ENCODE results near the gene ATP2A2. TPM values are rescaled to one million over a fixed set of nuclear protein-coding genes. Genes with fewer than 3 reads are reported as not detected.
A peak's percentile ranks its signal among the peaks of the same experiment; 100 is the strongest.

Gene ATP2A2
- total RNA-seq (100 to 1,000 TPM; 129 to 272 TPM), polyA plus RNA-seq (ENCODE audit: insufficient read length in 2 of 2) (100 to 1,000 TPM; 254 to 304 TPM)
- long read RNA-seq, donor 1, full-length matches to known transcripts: 12 of 84 reads
- long read RNA-seq, donor 1, partial matches to known transcripts: 67 of 84 reads
- long read RNA-seq, donor 1, other reads (novel, unspliced or antisense): 5 of 84 reads
- long read RNA-seq, donor 2, full-length matches to known transcripts: 5 of 28 reads
- long read RNA-seq, donor 2, partial matches to known transcripts: 23 of 28 reads
- long read RNA-seq, donor 2, other reads (novel, unspliced or antisense): 0 of 28 reads
- long read RNA-seq, donor 3, partial matches to known transcripts: 6 of 6 reads
- long read RNA-seq, donor 3, other reads (novel, unspliced or antisense): 0 of 6 reads
- long read RNA-seq, donor 4, full-length matches to known transcripts: 1 of 1 reads
- long read RNA-seq, donor 4, partial matches to known transcripts: 0 of 1 reads
- long read RNA-seq, donor 4, other reads (novel, unspliced or antisense): 0 of 1 reads

GRCh38 chr12:110280779-110281548, at the start of gene ATP2A2:
TSS of gene ATP2A2 (plus strand) at chr12:110281247. CDS start at chr12:110281790, 543 bp downstream.
- WGBS (ENCODE audit: insufficient coverage): under 1% methylated on average over 105 of the region's 108 CpGs
- H3K4me3 ChIP-seq (ENCODE audit: low read depth, low read length): peak within 1 kb of the TSS; percentile 82
- H3K27ac ChIP-seq (ENCODE audit: low read depth, low read length): peak within 1 kb of the TSS; percentile 92
- peak; percentile 78 to 98 (median 89) for DNase-seq (ENCODE audit: low read depth in 4 of 6, low spot score in 6 of 6)
- no peaks in the 10 kb centered on the region for H3K36me3 ChIP-seq (ENCODE audit: control insufficient read depth, insufficient read depth, low read length)
- peaks cover 22% of the 10 kb centered on the region for H3K4me1 ChIP-seq (ENCODE audit: control insufficient read depth, insufficient read depth, low read length)
- H3K9me3 ChIP-seq (ENCODE audit: control insufficient read depth, insufficient read depth, low read length): no peaks in the 10 kb centered on the region
- no peaks in the 10 kb centered on the region for H3K27me3 ChIP-seq (ENCODE audit: control insufficient read depth, insufficient read depth, low read length)

- Histone ChIP-seq H3K27ac (ENCODE audit: low read depth, low read length) (no peak overlapping the region), H3K36me3 (ENCODE audit: control insufficient read depth, insufficient read depth, low read length) (no peaks in the 10 kb centered on the region), H3K4me1 (ENCODE audit: control insufficient read depth, insufficient read depth, low read length) (no peaks in the 10 kb centered on the region), H3K27me3 (ENCODE audit: control insufficient read depth, insufficient read depth, low read length) (no peaks in the 10 kb centered on the region), H3K4me3 (ENCODE audit: low read depth, low read length) (no peak overlapping the region), H3K9me3 (ENCODE audit: control insufficient read depth, insufficient read depth, low read length) (no peaks in the 10 kb centered on the region)
- 47% methylated on average over 2 of the region's 6 CpGs for WGBS (ENCODE audit: insufficient coverage)
- no peak for DNase-seq (ENCODE audit: low read depth in 4 of 6, low spot score in 6 of 6)
Measured at GRCh38 chr12:110233212-110233903, 47.7 kb upstream of the ATP2A2 start.

GRCh38 chr12:110234331-110234751, 46.7 kb upstream of the ATP2A2 start:
- Histone ChIP-seq H3K36me3 (ENCODE audit: control insufficient read depth, insufficient read depth, low read length) (no peaks in the 10 kb centered on the region), H3K4me1 (ENCODE audit: control insufficient read depth, insufficient read depth, low read length) (no peaks in the 10 kb centered on the region), H3K4me3 (ENCODE audit: low read depth, low read length) (no peak overlapping the region), H3K9me3 (ENCODE audit: control insufficient read depth, insufficient read depth, low read length) (no peaks in the 10 kb centered on the region), H3K27me3 (ENCODE audit: control insufficient read depth, insufficient read depth, low read length) (no peaks in the 10 kb centered on the region), H3K27ac (ENCODE audit: low read depth, low read length) (no peak overlapping the region)
- no peak for DNase-seq (ENCODE audit: low read depth in 4 of 6, low spot score in 6 of 6)
- WGBS (ENCODE audit: insufficient coverage): 80% methylated on average over 1 of the region's 2 CpGs

GRCh38 chr12:110234755-110235154, 46.3 kb upstream of the ATP2A2 start:
- Histone ChIP-seq H3K4me3 (ENCODE audit: low read depth, low read length) (no peak overlapping the region), H3K9me3 (ENCODE audit: control insufficient read depth, insufficient read depth, low read length) (no peaks in the 10 kb centered on the region), H3K4me1 (ENCODE audit: control insufficient read depth, insufficient read depth, low read length) (no peaks in the 10 kb centered on the region), H3K36me3 (ENCODE audit: control insufficient read depth, insufficient read depth, low read length) (no peaks in the 10 kb centered on the region), H3K27ac (ENCODE audit: low read depth, low read length) (no peak overlapping the region), H3K27me3 (ENCODE audit: control insufficient read depth, insufficient read depth, low read length) (no peaks in the 10 kb centered on the region)
- no CpG with 5 or more reads among the region's 3 CpGs for WGBS (ENCODE audit: insufficient coverage)
- no peak for DNase-seq (ENCODE audit: low read depth in 4 of 6, low spot score in 6 of 6)

GRCh38 chr12:110235383-110235782, 45.7 kb upstream of the ATP2A2 start:
- H3K27me3 ChIP-seq (ENCODE audit: control insufficient read depth, insufficient read depth, low read length): no peaks in the 10 kb centered on the region
- no peaks in the 10 kb centered on the region for H3K9me3 ChIP-seq (ENCODE audit: control insufficient read depth, insufficient read depth, low read length)
- no peak overlapping the region for H3K4me3 ChIP-seq (ENCODE audit: low read depth, low read length)
- H3K4me1 ChIP-seq (ENCODE audit: control insufficient read depth, insufficient read depth, low read length): no peaks in the 10 kb centered on the region
- no peak overlapping the region for H3K27ac ChIP-seq (ENCODE audit: low read depth, low read length)
- no CpG with 5 or more reads among the region's 1 CpG for WGBS (ENCODE audit: insufficient coverage)
- DNase-seq (ENCODE audit: low read depth in 4 of 6, low spot score in 6 of 6): no peak
- H3K36me3 ChIP-seq (ENCODE audit: control insufficient read depth, insufficient read depth, low read length): no peaks in the 10 kb centered on the region

GRCh38 chr12:110243227-110243626, 37.8 kb upstream of the ATP2A2 start:
- WGBS (ENCODE audit: insufficient coverage): 100% methylated on average over 3 of the region's 5 CpGs
- H3K27ac ChIP-seq (ENCODE audit: low read depth, low read length): no peak overlapping the region

GRCh38 chr12:110244372-110244771, 36.7 kb upstream of the ATP2A2 start:
- H3K27ac ChIP-seq (ENCODE audit: low read depth, low read length): no peak overlapping the region

More at GRCh38 chr12:110243227-110243626, 37.8 kb upstream of the ATP2A2 start:
- no peak for DNase-seq (ENCODE audit: low read depth in 4 of 6, low spot score in 6 of 6)
- Histone ChIP-seq H3K4me1 (ENCODE audit: control insufficient read depth, insufficient read depth, low read length) (peaks cover 23% of the 10 kb centered on the region), H3K9me3 (ENCODE audit: control insufficient read depth, insufficient read depth, low read length) (no peaks in the 10 kb centered on the region), H3K4me3 (ENCODE audit: low read depth, low read length) (no peak overlapping the region), H3K27me3 (ENCODE audit: control insufficient read depth, insufficient read depth, low read length) (no peaks in the 10 kb centered on the region), H3K36me3 (ENCODE audit: control insufficient read depth, insufficient read depth, low read length) (peaks cover 7% of the 10 kb centered on the region)

GRCh38 chr12:110244829-110245228, 36.2 kb upstream of the ATP2A2 start:
- Histone ChIP-seq H3K27me3 (ENCODE audit: control insufficient read depth, insufficient read depth, low read length) (no peaks in the 10 kb centered on the region), H3K36me3 (ENCODE audit: control insufficient read depth, insufficient read depth, low read length) (peaks cover 10% of the 10 kb centered on the region), H3K9me3 (ENCODE audit: control insufficient read depth, insufficient read depth, low read length) (no peaks in the 10 kb centered on the region), H3K4me3 (ENCODE audit: low read depth, low read length) (no peak overlapping the region), H3K4me1 (ENCODE audit: control insufficient read depth, insufficient read depth, low read length) (peaks cover 38% of the 10 kb centered on the region), H3K27ac (ENCODE audit: low read depth, low read length) (no peak overlapping the region)
- no peak for DNase-seq (ENCODE audit: low read depth in 4 of 6, low spot score in 6 of 6)
- 54% methylated on average over 7 of the region's 8 CpGs for WGBS (ENCODE audit: insufficient coverage)

More at GRCh38 chr12:110244372-110244771, 36.7 kb upstream of the ATP2A2 start:
- no peaks in the 10 kb centered on the region for H3K9me3 ChIP-seq (ENCODE audit: control insufficient read depth, insufficient read depth, low read length)
- H3K4me1 ChIP-seq (ENCODE audit: control insufficient read depth, insufficient read depth, low read length): peaks cover 34% of the 10 kb centered on the region
- H3K27me3 ChIP-seq (ENCODE audit: control insufficient read depth, insufficient read depth, low read length): no peaks in the 10 kb centered on the region
- H3K36me3 ChIP-seq (ENCODE audit: control insufficient read depth, insufficient read depth, low read length): peaks cover 7% of the 10 kb centered on the region
- no peak overlapping the region for H3K4me3 ChIP-seq (ENCODE audit: low read depth, low read length)
- DNase-seq (ENCODE audit: low read depth in 4 of 6, low spot score in 6 of 6): no peak
- WGBS (ENCODE audit: insufficient coverage): 90% methylated on average over 12 of the region's 12 CpGs

GRCh38 chr12:110245369-110245772, 35.7 kb upstream of the ATP2A2 start:
- Histone ChIP-seq H3K36me3 (ENCODE audit: control insufficient read depth, insufficient read depth, low read length) (peaks cover 10% of the 10 kb centered on the region), H3K27me3 (ENCODE audit: control insufficient read depth, insufficient read depth, low read length) (no peaks in the 10 kb centered on the region), H3K4me3 (ENCODE audit: low read depth, low read length) (no peak overlapping the region), H3K27ac (ENCODE audit: low read depth, low read length) (no peak overlapping the region), H3K9me3 (ENCODE audit: control insufficient read depth, insufficient read depth, low read length) (no peaks in the 10 kb centered on the region), H3K4me1 (ENCODE audit: control insufficient read depth, insufficient read depth, low read length) (peaks cover 43% of the 10 kb centered on the region)
- no CpG with 5 or more reads among the region's 3 CpGs for WGBS (ENCODE audit: insufficient coverage)
- no peak for DNase-seq (ENCODE audit: low read depth in 4 of 6, low spot score in 6 of 6)

Measured in spinal cord (tissue), 10 donors.